Measurements from ENCODE around the gene PPP1R11.

PPP1R11 gene

DNA sequence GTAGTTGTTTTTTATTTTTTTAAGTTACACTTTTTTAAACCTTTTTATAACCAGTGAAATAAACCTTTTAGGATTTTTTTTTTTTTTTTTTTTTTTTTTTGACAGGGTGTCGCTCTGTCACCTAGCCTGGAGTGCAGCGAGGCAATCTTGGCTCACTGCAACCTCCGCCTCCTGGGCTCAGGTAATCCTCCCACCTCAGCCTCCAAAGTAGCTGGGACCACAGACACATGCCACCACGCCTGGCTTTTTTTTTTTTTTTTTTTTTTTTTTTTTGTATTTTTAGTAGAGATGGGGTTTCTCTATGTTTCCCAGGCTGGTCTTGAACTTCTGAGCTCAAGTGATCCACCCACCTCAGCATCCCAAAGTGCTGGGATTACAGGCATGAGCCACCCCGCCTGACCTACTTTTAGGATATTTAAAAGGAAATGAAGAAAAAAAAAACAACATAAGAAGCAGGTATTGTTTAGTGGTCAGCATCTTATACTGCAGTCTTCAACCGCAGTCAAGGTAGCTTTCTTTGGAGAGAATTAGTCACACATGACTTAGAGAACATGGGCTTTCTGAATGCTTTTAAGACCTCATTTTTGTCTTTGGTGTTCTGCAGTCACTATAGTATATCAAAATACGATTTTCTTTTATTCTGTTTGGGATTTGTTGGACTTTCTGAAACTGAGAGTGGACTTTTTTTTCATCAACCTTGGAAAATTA, 4.4 kb upstream of the PPP1R11 start:
- no peak for DNase-seq

DNA sequence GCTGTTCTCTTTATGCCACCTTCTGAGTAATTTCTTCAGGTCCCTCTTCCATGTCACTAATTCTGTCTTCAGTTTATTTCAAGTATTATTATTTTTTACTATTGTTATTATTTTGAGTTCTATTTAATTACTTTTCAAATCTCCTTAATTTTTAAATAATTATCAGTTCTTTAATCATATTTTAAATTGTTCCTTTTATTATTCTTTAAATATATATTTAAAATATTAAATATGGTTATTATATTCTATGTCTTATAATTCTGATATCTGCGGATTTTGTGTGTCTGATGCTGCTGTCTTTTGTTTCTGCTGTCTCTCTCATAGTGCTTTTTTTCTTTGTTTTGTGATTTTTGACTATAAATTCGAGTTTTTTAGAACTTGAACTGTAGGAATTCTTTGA, 3.7 kb upstream of the PPP1R11 start:
- no peak for DNase-seq

DNA sequence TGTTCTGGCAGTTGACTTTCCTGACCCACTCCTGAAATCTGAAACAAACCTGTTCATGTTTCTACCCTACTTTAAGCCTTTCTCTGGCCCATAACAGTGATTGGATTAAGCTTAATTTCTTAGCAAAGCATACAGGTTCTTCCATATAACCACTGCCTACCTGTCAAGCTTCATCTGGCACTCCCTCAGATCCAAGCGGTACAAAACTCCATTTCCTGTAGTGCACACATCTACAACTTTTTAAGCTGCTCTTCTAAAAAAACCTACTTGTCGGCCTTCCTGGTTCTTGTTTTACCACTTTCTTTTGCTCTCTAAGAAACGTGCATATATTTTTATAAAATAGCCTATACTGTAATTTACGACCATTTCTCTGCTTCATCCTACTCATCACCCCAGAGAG, 916 bp upstream of the PPP1R11 start:
- no peak for DNase-seq

DNA sequence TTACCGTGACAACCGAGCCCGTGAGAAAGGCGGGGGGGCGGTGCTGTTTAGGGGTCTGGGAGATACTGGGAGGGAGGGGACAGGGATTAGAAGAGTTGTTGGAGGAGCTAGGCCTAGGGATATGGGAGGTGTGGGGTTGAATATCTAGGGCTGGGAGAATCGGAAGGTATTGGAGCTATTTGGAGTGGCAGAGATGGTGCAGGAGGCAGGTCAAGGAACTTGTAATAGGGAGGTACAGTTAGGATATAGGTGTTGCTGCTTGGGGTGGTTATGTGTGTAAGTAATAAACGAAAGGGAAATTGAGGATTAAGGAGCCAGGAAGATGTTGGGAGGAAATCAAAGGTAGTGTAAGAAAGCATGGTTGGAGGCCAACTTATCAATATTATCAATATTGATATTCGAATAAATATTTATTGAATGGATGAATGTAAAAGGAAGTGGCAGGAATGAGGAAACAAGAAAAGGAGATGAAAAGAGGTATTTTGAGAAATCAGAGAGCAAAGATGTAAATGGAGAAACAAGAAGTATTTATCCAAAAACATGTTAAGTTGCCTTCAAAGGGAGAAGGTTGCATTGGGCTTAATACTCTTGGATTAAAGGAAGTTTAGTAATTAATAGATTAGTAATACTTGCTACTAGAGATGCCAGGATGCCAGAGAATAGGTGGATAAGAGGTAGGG, 602 bp downstream of the PPP1R11 start:
- DNase-seq = no peak

DNA sequence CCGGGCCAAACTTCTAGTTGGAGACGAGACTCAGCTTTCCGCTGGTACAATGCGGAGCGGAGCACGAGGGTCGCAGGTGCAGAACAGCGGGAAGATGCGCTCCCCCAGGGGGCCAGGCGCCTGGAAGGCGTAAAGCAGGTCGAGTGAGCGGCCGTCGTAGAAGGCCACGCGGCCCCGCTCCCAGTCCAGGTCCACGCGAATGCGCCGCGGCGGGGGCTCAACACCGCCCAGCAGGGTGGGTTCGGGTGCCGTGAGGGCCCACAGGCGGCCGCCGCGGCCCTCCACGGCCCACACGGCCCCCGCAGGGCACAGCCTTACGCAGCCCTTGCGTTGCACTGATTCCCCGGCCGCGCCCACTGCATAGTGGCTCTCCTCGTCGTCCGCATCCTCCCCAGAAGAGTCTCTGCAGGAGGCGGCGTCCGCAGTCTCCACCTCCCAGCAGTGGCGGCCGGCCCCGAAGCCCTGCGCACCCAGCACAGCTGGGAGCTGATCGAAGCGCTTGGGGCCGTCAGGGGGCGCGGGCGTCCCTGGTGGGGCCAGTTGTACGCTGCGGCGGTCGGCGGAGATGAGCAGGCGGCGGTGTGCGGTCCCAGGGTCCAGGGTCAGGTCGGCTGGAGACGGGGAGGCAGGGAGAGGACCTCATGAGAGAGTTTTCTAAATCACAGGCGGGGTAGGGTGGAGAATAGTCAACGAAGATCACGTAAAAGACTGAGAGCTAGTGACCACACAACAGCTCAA, 4.3 kb downstream of the PPP1R11 start:
- no peak for DNase-seq

DNA sequence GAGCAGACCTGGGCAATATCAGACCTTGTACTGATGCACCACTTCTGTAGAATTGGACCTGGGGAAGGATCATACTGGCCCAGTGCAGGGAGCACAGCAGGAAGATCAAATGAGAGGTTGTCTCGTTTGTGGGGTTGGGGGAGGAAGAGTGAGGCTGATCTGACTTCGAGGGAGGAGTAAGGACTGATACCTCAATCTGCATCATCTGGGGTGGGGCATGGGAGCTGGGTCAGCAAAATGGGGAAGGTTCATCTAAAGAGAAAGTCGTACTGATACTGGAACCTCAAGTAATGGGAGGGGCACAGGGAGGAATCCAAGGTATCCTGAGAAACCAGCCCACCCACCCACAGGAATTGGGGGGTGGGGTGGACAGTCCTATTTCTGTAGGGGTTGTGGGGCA, 4.9 kb downstream of the PPP1R11 start:
- no peak for DNase-seq

DNA sequence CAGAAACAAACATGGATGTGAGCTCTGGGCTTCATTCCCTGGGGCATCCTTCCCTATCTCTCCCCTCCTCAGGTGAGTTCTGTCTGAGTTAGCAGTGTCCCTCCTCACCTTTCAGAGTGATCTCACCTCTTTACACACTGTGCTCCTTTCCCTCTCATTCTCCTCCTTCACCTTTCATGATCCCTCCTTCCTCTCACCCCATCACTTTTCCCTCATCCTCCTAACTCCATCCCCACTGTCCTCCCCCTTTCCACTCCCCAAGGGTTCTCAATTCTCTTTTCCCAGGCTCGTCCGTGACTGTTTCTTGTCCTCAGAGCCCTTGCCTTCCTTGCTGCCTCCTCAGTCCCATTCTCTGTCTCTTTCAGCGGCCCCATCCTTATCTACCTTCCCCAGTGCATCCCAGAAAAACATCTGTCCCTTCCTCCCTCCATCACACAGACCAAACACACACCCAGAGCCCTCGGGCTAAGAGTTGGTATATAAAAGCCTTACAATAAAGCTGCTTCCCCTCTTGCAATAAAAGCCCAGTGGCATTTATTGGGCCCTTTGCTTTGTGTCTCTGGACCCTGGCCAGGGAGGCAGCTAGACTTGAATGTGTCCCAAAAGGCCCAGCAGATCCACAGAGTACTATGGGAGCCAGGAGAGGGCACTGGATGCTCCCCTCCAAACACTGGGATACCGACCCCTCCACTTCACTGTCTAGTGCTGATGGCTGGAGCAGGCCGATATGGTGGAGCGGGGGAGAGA, 6.7 kb downstream of the PPP1R11 start:
- DNase-seq = no peak

DNA sequence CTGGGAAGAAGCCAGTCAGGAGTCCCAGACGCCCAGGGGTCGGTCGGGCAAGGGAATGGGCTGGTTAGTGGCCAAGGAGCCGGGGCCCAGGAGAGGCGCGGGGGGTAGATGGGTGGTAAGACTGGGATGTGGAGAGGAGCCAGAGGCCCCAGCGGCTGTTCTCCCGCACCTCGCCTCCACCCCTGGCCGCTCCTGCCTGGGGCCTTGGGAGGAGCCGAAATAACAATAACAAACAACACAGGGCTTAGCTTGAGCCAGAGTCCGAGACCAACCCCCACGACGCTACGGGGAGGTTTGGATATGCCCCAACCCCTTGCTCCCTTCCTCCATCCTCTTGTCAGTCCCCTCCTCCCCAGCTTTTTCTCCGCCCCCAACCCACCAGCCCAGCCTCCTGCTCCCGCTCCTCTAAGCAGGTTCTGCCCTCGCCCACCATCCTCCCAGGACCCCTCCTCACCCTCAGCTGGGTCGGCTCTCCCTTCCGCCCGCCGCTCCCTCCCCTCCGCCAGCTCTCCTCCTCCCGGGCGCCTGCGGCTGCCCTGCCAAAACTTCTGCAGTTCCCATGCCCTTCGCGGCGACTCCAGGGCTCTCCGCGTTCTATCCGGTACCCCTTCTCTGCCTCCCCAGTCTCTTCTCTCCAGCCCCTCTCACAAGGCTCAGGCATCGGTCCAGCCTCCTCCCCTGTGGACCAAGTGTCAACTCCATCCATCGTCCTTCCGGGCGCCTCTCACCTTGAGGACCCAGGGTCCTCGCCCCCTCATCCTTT, 7.5 kb downstream of the PPP1R11 start:
- DNase-seq = no peak

DNA sequence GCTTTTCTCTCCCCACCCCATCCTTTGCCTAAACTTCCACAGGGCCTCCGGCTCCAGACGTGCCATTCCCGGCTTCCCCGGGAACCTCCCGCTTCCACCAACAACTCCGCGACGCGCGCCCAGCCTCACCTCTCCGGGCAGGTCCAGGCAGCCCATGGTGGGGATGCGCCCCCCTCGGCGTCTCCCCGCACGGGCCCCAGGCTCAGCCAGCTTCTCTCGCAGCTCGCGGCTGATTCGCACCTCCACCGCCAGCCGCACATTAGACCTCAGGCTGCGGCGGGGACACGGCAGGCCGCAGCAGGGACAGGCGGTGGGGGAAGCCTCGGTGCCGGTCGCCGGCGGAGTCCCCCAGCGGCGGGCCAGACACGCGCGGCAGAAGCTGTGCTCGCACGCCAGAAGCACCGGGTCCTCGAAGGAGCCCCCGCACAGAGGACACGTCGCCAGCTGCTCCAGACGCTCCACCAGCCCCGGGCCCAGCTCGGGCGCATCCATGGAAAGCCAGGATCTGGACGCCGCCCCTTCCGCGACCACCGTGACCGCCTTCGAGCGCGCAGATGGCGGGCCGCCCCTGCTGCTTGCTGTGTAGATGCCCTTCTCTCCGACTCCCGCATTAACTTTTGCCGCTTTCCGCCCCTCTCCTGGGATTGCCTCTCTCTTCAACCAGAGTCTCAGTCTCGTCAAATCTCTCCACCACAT, 8.2 kb downstream of the PPP1R11 start, which contains the start of gene RNF39:
Gene RNF39, minus strand, starts transcription at position 676 of the 696 bp plus-strand sequence. Its CDS starts 184 bp downstream, at position 492.
- DNase-seq = no peak

DNA sequence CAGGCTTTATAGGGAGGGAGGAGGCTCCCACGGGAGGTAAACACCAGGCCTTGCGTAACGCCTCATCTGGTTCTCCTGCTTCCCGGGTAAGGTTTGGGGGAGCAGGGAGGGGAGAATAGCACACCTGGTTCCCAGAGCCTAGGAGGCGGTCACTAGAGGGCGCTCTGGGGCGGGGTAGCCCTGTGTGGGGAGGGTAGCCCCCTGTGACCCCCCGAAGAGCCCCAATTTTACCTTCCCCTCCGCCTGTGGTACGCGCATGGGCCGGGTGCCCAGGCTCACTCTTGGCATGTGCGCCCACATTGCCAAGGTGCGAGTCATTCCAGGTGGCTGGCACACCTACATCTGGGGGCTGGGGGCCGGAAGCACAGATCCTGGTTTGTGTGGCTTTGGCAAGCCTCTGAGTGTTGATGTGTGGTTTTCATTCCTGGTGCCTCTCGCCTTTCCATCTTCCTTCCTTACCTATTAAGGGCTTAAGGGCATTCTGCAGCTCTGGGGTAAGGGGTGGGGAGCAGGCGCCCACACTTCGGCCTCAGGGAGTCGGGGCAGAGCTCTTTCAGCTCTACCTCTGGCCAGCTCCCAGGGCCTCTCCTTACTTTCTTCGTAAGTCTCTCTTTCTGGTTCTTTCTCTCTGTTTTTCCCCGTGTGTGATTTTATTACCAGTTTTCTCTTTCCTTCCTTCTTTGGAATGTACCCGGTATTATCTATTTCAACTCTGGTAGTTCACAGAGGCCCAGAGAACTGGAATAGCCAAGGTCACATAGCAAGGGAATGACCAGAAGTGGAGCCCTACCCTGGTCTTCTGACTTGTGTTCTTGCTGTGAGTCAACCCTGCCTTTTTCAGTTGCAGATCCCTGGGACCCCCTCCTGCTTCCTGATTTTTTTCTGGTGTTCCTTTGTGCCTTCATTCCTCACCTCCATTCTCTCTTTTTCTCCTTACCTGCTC, 9.1 kb downstream of the PPP1R11 start:
- no peak for DNase-seq

DNA sequence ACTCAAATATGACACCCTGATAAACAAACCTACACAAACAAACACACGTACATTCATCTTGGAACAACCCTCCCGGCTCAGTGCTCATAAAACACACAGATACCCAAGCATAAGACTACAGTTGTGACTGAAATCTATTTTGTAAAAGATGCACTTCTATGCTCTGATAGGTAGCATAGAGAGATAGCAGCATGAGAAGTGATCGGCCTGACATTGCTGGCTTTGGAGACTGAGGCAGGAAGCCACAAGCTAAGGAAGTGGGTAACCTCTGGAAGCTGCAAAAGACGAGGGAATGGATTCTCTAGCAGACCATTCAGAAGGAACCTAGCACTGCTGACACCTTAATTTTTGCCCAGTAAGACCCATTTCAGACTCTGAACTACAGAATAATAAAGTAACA, 10.2 kb downstream of the PPP1R11 start:
- DNase-seq = no peak

DNA sequence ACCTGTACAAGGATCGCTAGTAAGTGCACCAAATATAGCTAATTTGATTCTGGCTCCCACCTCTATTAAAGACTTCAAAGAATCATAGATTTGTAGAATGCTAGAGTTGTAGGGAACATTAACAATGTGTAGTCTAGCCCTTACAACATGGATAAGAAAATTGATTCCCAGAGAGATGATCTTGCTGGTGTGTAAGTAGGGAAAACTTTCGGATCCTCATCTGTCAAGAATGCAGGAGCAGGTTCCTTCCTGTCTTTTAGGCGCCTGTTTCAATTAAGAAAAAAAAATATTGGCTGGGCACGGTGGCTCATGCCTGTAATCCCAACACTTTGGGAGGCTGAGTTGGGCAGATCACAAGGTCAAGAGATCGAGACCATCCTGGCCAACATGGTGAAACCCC, 20.9 kb downstream of the PPP1R11 start:
- no peak for DNase-seq

DNA sequence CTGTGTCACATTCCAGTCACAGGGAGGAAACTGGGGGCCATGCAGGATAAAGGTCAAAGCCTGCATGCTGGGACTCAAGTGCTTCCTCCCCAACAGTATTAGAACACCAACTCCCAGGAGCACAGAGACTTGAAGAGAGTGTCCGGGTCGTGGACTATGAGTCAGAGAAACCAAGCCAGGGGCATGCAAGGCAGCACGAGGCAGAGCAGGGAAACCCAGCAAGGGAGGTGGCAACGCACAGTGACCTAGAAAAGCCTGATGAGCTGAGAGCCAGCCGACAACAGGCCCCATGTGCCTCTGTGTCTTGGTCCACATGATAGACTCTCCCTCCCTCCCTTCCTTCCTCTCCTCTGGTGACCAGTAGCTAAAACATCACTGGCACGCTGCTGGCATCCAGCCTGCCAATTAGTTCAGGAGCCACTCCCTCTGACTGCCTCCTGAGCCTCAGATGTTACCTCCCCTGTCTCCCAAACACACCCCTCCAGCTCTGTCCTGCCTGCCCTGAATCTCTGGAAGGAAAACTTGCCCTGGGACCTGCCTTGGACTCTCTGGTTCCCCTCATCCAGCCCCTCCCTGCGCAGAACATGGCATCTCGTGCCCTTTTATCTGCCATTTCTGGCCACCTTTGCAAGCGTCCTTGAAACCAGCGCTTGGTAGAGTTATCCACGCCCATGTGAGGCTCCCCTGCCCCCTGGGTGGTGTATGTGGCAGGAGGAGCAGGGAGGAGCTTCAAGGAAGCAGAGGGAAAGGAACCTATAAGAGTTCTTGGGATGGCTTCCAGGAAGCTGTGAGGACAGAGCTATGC, 24.8 kb downstream of the PPP1R11 start:
- no peak for DNase-seq

DNA sequence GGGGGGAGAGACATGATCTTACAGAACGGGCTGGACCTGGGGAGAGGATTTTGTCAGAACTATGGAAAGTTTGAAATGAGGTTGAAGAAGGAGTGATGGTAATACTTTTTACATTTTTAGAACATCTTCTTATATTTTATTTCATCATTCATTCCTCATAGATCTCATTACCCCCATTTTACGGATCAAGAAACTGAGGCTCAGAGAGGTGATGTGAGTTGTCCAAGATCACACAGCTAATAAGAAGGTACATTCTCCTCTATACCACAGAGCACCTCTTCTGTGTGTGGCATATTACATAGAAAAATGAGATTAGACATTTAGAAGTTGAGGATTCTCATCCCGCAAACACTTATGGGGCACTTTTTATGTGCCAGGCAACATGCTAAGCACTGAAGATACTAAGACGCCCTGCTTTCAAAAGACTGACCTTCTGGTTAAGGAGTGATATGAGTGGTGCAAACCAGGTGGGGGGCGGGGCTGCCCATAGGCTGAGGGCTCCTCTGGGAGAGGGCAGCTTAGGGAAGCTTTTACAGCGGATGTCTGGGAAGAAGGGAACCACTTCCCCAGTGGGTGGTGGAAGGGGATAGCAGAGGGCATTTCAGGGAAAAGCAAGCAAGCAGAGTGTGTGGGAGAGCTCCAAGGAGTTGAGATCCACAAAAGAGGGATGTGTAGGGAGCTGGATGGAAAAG, 26.0 kb downstream of the PPP1R11 start:
- no peak for DNase-seq

DNA sequence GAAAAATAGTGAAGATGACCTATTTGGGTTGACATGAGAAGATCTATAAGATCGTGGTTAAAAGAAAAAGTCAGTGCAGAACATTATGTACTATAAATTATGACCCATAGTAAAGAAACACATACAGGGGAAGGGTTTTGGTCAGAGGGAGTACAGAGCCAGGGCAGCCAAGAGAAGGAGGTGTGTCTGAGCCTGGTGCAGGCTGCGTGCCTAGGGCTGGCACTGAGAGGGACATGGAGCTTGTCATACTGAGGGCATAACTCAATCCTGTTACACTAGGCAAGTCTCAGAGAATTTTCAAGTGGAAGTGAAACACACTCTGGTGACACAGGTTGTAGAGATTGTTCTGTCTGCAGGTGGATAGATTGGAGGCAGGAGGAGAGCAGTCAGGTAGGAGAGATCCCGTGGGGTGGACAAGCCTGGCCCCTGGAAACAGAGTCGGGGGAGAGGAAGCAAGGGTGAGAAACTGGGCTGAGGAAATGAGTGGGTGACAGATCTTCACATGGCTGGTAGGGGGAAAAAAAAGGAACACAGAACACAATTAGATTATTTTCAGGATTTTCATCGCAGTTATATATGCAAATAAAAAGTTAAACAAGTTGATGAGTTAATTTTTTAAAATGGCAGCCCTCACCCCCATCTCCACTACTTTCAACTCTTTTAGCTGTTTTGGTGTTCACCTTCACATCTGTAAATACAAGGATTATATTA, 27.1 kb downstream of the PPP1R11 start:
- no peak for DNase-seq

DNA sequence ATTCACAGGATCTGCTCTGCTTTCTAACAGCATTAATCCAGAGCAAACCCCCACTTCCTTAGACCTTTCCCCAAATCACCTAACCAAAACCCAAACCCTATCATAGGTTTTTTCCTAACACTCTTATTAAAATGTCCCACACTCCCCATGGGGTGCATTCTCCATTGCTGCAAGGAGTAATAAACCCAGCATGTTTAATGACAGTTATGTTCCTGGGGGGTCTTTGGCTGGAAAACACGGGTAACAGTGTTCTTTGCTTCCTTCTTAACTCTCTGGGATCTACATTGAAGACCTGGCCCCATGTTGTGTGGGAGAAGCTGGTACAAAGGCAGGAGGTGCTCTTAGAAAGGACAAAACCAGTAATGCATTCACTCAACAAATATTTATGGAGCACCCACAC, 29.8 kb downstream of the PPP1R11 start:
- DNase-seq = no peak

DNA sequence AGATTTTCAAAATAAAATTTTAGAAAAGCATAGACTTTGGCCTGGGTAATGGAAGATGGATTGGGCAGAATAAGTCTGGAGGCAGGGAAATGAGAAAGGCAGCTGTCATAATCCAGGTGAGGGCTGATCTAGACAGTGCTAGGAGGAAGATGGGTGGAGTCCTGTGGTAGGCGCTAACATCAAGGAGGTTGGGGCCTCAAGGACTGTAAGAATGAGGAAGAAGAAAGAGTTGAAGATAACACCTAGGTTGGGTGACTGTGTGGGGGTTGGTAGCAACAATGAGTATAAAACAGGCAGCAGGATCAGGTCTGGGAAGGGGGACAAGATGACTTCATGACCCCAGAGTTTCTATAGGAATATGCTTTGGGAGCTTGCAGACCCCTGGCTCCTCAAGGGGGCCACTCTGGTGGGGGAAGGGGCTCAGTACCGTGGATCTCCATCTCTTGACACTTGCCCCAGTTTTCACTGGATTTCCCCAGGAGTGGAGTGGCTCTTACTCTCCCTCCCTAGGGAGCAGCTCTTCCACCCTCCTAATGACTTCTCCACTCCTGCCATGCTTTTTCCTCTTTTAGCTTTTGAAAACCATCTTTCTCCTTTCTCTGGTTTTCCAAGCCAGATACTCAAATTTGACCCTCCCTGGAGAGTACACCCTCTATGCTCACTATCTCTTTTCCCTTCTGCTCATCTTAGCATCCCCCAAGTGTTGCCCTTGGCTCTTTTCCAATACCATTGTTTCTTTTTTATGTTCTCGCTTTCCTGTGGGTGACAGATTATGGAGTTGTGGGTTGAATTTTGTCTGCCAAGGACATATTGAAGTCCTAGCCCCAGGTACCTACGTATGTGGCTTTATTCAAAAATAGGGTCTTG, 31.1 kb downstream of the PPP1R11 start:
- no peak for DNase-seq

All from activated CD8-positive, alpha-beta memory T cell treated with anti-CD3 and anti-CD28 coated beads, Interleukin-2, amount 50 U/mL, for 4 hours (primary cell).